Activated CD8-positive, alpha-beta memory T cell treated with anti-CD3 and anti-CD28 coated beads for 48 hours (primary cell): Measurements from ENCODE around the gene GNG4.
"Not testable (repeated sequence)": the region's sequence is repeated elsewhere in the genome, so short reads cannot be mapped to it uniquely, and the experiment has no call there.

Experiments used
- DNase-seq, 3 experiments: peaks; one replicate each; pipeline ENCODE4 v3.0.0-alpha.2; 2020; ENCODE audit warnings: low read depth in 2 of 3, low spot score in 2 of 3

The GNG4 gene

DNA sequence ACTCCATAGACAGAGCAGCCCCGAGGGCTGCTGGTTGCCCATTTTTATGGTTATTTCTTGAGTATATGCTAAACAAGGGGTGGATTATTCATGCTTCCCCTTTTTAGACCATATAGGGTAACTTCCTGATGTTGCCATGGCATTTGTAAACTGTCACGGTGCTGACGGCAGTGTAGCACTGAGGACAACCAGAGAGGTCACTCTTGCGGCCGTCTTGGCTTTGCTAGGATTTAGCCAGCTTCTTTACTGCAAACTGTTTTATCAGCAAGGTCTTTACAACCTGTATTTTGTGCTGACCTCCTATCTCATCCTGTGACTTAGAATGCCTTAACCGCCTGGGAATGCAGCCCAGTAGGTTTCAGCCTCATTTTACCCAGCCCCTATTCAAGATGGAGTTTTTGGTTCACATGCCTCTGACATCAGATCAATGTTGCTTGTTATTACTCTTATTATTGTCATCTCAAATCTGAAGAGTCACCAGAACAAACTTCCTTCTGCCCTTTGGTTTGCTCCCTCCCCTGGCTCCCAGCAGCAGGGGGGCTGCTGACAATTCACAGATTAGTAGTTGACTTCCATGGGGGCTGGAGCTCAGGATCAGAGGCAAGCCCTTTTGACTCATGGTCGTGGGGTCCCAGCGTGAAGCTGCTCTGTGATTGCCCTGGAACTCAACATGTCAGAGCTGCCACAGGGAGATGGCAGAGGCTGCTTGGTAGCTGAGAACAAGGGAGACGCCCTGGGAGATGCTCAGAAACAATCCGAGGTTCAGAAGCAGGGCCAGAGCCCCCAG, 103.0 kb downstream of the GNG4 start:
- not testable (repeated sequence) for DNase-seq

- no peak for DNase-seq
Observed at GRCh38 chr1:235545292-235545930, 104.2 kb downstream of the GNG4 start.

GRCh38 chr1:235542845-235543244, 106.7 kb downstream of the GNG4 start:
- DNase-seq: not testable (repeated sequence)

DNA sequence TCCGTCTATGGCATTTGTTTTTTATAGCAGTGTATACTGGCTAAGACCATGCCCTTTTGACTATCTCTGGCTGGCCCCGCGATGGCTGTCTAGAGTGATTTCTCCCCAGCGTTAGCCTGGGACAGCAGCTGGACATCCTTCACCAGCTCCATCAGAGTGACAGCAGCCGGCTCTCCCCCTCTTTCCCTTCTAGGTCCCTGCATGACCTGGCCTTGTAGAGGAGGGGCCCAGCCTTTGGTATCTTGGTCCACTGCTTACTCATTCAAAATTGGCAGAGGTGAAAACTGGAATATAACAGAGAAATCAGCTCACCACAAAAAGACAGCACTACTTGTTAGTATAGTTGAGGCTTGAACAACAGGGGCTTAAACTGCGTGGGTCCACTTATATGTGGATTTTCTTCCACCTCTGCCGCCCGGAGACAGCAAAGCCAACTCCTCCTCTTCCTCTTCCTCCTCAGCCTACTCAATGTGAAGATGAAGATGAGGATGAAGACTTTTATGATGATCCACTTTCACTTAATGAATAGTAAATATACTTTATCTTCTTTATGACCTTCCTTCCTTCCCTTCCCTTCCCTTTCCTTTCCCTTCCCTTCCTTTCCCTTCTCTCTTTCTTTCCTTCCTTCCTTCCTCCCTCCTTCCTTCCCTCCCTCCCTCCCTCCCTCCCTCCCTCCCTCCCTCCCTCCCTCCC, 116.0 kb downstream of the GNG4 start:
- DNase-seq: no peak

GRCh38 chr1:235532360-235532759, 117.2 kb downstream of the GNG4 start:
- DNase-seq: no peak

- no peak for DNase-seq
Observed at GRCh38 chr1:235527196-235527814, 122.3 kb downstream of the GNG4 start.

GRCh38 chr1:235525314-235525713, 124.3 kb downstream of the GNG4 start:
- no peak for DNase-seq

DNA sequence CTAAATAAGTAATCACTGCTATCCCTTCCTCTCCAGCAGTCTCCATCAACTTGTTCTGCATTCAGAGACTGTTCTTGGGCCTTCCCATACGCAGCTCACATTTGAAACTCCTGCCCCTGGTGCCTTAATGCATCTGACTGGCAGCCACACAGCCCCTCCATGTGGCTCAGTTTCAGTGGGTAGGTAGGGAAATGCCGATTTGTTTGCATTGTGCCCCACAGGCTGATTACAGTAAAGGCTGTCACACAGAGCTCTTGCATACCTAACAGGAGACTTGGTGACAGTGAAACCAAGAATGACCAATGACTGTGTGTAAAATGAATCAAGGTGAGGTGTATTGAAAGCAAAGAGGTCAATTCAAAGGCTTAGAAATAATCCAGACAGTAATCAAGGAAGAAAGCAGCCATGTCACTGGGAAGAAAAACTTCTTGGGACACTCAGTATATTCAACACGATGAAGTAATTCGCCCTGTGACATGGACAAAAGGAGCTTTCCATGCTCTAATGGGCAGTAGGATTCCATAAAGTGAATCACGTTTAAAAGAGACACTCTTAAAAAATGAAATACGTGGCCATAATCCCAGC, 132.6 kb downstream of the GNG4 start:
- DNase-seq: no peak

DNA sequence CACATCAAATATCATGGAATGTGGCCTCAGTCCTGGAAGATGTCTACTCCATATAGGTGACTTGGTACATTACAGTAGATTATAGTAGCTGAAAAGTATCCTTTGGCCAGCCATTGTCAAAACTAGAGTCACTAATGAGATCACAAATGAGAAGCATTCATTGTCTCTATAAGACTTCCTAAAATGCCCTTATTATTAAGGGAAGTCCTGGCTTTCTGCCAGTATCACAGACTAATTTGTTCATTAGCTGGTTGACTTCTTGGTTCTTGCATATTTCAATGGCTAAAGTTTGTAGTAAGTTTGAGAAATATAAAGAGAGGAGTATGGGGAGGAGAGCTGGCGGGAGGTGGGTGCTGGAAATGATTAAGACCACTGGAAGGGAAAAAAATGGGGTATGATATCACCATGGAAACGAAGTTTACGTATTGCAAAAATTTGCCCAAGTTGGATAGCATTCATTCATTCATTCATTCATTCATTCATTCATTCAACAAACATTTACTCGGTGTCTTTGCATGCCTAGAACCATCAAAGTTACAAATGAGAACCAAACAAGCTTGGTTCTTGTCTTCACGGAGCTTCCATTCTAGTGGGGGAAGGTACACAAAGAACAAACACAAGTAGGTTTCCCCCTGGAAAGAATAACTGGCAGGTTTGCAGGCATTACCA, 133.6 kb downstream of the GNG4 start:
- no peak for DNase-seq

- DNase-seq: no peak
Observed at GRCh38 chr1:235513495-235514366, 135.9 kb downstream of the GNG4 start.

GRCh38 chr1:235511470-235512240, 137.9 kb downstream of the GNG4 start:
- DNase-seq: no peak

- no peak for DNase-seq
Observed at GRCh38 chr1:235510823-235511222, 138.8 kb downstream of the GNG4 start.

GRCh38 chr1:235507623-235508022, 142.0 kb downstream of the GNG4 start:
- DNase-seq: no peak

DNA sequence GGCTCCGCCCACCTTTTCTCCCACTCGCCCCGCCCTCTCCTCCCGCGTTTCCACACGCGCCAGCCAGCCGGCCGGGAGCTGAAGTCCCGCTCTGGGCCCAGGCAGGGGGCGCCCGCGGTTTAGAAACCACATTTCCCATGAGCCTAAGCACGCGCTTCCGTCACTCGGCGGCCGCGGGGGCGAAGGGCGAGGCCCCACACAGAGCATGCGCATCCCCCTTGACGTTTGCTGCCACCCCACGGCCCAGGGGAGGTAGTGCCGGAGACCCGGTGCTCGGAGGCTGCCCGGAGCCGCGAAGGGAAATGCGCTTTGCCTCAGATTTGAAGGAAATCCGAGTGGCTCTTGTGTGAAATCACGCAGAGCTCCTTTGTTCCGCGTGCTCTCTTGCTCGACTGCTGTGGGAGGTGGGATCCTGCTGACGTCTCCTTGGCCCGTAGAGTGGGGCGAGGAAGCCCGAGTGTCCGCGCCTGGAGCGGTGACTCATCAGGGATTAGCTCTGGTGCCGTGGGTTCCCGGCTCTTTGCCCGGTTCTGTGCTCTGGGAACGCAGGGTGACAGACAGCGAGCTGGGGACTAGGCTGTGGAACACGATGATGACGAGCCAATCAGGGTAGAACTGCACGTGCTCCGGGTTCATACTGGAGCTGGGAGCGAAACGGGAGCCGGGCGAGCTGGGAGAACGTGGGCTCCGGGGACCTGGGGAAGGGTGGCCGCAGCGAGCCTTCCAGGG, 144.9 kb downstream of the GNG4 start:
- DNase-seq: peak; percentile 93 to 98 (median 96)

GRCh38 chr1:235504122-235504493, 145.5 kb downstream of the GNG4 start, which contains the start of gene B3GALNT2:
TSS of gene B3GALNT2 (minus strand) at chr1:235504452. CDS start at chr1:235504252, 200 bp downstream.
- no peak for DNase-seq

DNA sequence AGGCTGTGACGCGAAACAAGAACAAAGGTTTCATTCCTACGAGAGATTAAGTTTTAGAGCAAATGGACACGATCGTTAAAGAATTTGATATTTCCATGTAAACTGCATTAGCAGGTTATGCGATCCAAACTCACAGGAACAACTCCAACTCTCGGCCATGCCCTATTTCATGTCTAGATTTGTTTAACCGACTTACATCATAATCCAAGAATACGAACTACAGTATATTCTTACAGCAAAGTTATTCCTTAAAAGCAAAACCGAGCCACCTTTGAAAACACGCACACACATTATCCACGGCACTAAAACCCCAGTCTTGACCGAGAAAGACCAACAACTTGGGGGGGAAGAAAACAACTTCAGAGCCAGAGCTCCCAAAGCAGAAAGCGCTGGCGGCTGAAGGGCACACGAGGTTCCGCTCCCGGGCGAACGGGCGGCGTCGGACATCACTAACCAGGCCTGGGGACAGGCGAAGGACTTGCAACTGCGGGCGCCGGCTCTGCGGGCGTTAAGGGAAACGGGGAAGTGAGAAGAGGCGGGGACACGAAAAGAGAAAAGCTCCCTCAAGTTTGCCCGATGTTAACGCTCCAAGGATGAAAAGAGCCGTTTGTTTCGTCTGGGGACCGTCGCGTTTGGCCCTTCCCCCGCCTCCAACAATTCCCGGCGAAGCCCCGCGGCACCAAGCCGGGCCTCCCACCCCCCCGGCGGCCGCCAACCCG, 146.0 kb downstream of the GNG4 start:
- no peak for DNase-seq

GRCh38 chr1:235502601-235503402, 146.8 kb downstream of the GNG4 start:
- DNase-seq: no peak
